Measurements from ENCODE around the gene TSPAN13. TPM values are rescaled to one million over a fixed set of nuclear protein-coding genes. Genes with fewer than 3 reads are reported as not detected.
"Not testable (repeated sequence)": the region's sequence is repeated elsewhere in the genome, so short reads cannot be mapped to it uniquely, and the experiment has no call there.

The TSPAN13 gene
- total RNA-seq, 2 experiments from 2014 or later: 0.63 to 0.90 TPM

DNA sequence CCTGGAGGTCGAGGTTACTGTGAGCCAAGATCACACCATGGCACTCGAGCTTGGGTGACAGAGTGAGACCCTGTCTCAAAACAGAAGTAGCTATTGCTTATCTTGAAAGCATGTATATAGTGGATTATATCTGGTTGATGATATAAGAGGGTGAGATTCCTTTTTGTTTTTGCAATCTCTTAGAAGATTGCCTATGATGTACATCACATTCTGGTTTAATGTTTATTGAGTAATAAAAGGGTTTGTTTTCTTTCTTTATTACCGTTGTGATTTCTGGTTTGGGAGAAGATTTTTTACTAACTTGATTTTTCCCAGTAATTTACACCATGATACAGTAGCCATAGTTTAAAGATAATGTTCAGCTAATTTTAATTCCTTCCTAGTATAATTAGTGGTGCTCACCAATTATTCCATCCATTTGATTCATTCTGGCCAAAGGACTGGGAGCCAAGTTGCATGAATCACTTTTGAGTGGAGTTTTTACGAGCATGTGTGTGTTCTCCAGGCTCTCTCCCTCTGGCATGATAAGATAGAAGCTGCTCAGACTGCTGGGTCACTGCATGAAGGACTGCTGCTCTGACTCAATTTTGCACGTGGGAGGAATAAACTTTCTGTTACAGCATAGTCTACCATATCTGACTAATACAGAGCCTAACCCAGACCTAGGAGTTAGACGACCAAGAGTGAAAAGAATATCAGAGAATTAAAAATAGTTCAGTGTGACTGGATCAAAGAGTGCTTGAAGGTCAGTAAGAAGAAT, 13.5 kb upstream of the TSPAN13 start:
- CTCF ChIA-PET: no interaction called here
- POLR2A ChIA-PET: no interaction called here

DNA sequence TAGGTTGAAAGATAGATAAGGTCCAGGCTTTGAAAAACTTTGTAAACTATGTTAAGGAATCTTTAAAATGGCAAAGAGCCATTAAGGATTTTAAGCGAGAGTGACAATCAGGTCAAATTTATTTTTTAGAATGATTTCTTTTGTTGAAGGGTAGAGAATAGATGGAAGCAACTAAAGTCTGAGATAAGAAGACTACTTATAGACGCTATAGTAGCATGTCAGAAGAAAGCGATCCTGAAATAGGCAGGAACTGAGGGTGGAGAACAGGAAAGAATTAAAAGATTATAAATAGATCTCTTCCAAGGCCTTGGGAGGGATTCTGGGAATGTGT, 13.0 kb upstream of the TSPAN13 start:
- ChIA-PET POLR2A (no interaction called here), CTCF (no interaction called here)

GRCh38 chr7:16740996-16741395, 12.6 kb upstream of the TSPAN13 start:
- CTCF ChIA-PET: no interaction called here
- POLR2A ChIA-PET: no interaction called here

GRCh38 chr7:16741676-16742075, 11.9 kb upstream of the TSPAN13 start:
- ChIA-PET CTCF (no interaction called here), POLR2A (no interaction called here)

DNA sequence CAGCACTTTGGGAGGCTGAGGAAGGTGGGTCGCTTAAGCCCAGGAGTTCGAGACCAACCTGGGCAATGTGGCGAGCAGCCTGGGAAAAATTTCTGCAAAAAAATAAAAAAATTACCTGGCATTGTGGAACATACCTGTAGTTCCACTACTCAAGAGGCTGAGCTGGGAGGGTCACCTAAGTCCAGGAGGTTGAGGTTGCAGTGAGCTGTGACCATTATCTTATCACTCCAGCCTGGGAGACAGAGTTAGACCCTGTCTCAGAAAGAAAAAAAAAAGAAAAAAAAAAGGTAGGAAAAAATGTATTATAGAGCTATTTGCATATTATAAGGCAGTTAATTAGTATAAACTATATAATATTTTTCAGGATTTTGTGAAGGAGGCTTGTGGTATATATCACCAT, 11.0 kb upstream of the TSPAN13 start:
- ChIA-PET CTCF (no interaction called here), POLR2A (no interaction called here)

GRCh38 chr7:16743236-16743635, 10.3 kb upstream of the TSPAN13 start:
- POLR2A ChIA-PET: no interaction called here
- CTCF ChIA-PET: no interaction called here

- POLR2A ChIA-PET: no interaction called here
- CTCF ChIA-PET: no interaction called here
These were observed 8.9 kb upstream of the TSPAN13 start for GRCh38 chr7:16744518-16745250.

GRCh38 chr7:16745645-16746044, 7.9 kb upstream of the TSPAN13 start:
- CTCF ChIA-PET: no interaction called here
- POLR2A ChIA-PET: no interaction called here

DNA sequence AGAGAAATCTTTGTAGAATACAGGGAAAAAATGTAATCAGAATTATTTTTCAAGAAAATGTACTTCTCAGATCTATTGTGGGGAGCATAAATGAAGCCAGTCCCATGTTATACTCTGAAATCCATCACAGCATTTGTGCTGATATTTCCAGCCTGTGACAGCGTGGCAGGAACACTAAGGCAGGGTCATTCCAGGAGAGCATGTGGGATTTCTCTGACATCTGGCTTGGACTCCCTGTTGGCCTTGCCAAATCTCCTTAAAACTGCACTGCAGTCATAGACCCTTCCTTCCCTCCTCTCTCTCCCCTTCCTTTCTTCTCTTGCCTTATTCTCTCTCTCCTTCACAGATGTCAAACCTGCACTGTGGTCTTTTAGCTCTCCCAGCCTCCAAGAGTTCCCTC, 6.5 kb upstream of the TSPAN13 start:
- POLR2A ChIA-PET: no interaction called here

GRCh38 chr7:16753932-16754855, 639 bp downstream of the TSPAN13 start:
- ChIA-PET CTCF (no interaction called here), POLR2A (no interaction called here)

More for the DNA sequence above, 6.5 kb upstream of the TSPAN13 start:
- CTCF ChIA-PET: no interaction called here

- POLR2A ChIA-PET: no interaction called here
- CTCF ChIA-PET: no interaction called here
These were observed 1.3 kb downstream of the TSPAN13 start for GRCh38 chr7:16754856-16755317.

DNA sequence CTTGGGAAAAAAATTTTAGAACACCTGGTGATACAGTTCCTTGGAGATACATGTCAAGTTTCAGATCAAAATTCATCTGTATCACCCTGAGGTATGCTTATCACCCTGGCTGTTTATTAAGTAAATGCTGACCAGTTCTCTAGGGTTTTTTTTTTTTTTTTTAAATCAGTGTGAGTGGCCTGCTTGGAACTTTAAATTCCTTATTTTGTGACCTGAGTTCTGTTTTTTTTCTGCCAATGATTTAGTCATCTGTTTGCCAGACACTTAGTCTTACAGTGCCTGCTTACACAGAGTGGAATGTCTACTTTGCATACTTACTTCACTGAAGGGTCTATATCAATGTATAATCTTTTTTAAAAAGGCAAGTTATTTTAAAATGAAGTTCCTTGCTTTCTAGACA, 1.8 kb downstream of the TSPAN13 start:
- CTCF ChIA-PET: no interaction called here

GRCh38 chr7:16758036-16758435, 4.5 kb downstream of the TSPAN13 start:
- ChIA-PET CTCF (no interaction called here), POLR2A (no interaction called here)

More for the DNA sequence above, 1.8 kb downstream of the TSPAN13 start:
- POLR2A ChIA-PET: no interaction called here

DNA sequence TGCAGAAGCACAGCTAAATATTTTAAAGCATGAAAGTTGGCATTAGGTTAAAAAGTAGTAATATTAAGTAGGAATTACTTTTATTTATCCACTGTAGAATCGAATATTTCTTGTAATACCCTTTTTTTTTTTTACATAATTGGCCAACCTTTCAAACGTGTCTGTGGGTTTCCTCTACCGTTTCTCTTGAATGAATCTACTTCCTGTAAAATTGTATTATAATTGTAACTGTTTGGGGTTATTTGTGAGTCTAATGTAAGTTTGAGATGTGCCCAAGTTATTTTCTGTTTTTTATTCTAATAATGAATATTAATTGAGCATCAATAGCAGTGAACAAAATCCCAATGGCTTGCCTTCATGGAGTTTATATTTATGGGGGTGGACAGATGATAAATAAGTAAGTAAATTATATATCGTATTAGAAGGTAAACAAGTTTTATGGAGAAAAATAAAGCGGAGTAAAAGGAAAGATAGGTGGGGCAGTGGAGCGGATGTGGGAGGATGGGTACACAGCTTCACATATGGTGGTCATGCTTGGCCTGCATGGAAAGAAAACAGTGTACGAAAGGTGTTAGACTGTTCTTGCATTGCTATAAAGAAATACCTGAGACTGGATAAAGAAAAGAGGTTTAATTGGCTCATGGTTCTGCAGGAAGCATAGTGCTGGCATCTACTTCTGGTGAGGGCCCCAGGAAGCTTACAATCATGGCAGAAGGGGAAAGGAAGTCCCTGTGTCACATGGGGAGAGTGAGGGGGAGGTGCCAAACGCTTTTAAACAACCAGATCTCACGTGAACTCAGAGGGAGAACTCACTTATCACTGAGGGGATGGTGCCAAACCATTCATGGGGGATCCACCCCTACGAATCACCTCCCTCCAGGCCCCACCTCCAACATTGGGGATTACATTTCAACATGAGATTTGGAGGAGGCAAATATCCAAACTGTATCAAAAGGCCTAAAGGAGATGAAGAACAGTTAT, 5.4 kb downstream of the TSPAN13 start:
- CTCF ChIA-PET: no interaction called here
- POLR2A ChIA-PET: no interaction called here

DNA sequence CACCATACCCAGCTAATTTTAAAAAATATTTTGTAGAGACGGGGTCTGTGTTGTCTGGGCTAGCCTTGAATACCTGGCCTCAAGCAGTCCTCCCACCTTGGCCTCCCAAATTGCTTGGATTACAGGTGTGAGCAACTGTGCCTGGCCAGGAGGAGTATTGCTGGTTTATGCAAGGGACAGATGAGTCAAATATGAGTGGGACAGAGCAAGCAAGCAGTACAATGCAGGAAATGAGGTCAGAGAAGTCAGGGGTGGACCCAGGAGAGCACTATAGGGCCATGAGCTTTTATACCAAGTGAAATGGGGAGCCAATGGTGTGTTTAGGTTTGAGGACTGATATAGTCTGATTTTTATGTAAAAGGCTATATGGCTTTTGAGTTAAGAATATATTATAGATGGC, 6.3 kb downstream of the TSPAN13 start:
- ChIA-PET POLR2A (no interaction called here), CTCF (no interaction called here)

DNA sequence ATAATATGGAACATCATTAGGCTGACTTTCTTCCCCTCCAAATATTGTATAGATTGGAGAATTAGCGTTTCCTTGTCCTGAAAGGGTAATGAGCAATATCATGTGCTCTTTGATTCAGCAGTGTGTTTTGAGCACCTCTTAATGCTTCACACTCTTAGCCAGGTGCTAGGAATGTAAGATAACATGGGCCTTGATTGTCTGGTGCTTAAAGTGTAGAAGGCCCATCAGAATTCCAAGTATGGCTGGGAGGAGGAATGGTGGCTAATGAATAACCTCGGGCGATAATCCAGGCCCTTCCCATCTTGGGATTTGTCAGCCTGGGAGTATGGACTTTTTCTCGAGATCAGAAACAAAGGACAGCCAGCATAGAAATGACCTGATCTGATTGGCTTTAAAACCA, 8.6 kb downstream of the TSPAN13 start:
- POLR2A ChIA-PET: no interaction called here
- CTCF ChIA-PET: no interaction called here

DNA sequence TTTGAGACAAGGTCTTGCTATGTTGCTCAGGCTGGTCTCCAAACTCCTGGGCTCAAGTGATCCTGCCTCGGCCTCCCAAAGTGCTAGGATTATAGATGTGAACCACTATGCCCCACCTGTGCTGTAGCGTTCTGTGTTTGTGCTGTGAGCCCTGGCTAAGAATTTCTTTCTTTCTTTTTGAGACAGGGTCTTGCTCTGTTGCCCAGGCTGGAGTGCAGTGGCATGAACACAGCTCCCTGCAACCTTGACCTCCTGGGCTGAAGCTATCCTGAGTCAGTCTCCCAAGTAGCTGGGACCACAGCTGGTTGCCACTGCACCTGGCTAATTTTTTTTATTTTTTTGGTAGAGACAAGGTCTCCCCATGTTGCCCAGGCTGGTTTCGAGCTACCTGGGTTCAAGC, 11.4 kb downstream of the TSPAN13 start:
- ChIA-PET CTCF (no interaction called here), POLR2A (no interaction called here)

- POLR2A ChIA-PET: no interaction called here
- CTCF ChIA-PET: no interaction called here
These were observed 11.9 kb downstream of the TSPAN13 start for GRCh38 chr7:16765436-16765859.

DNA sequence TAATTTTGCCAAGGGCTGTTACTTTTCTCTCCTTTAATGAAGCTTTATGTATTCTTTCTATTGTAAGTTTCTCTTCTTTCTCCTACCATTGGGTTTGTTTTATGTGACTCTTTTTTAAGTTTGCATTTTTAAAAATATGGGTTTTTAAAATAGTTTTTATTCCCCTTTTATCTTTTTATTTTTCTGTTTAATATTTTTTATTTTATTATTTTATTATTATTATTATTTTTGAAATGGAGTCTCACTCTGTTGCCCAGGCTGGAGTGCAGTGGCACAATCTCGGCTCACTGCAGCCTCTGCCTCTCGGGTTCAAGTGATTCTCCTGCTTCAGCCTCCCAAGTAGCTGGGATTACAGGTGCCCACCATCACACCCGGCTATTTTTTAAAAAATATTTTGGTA, 16.4 kb downstream of the TSPAN13 start:
- CTCF ChIA-PET, POLR2A ChIA-PET: not testable (repeated sequence)

Data from activated CD8-positive, alpha-beta memory T cell treated with anti-CD3 and anti-CD28 coated beads for 36 hours (primary cell).